Epithelial cell of esophagus (primary cell): ENCODE measurements around the gene SDF2L1.

ENCODE experiments used
- DNase-seq: peaks from one replicate; pipeline ENCODE4 v3.0.0; 2010; ENCODE audit warnings: low read depth
- H3K4me3 ChIP-seq: 2 replicates; pipeline ENCODE4 v1.5.1; 2011; ENCODE audit warnings: mild to moderate bottlenecking, low read length, control low read depth
- CTCF ChIP-seq: IDR thresholded peaks from 2 replicates; pipeline ENCODE4 v1.5.1; 2011; ENCODE audit warnings: low read depth, mild to moderate bottlenecking, low read length, control low read depth, inconsistent platforms; ENCODE audit not compliant: insufficient read depth; ENCODE audit errors: missing control alignments

The SDF2L1 gene

DNA sequence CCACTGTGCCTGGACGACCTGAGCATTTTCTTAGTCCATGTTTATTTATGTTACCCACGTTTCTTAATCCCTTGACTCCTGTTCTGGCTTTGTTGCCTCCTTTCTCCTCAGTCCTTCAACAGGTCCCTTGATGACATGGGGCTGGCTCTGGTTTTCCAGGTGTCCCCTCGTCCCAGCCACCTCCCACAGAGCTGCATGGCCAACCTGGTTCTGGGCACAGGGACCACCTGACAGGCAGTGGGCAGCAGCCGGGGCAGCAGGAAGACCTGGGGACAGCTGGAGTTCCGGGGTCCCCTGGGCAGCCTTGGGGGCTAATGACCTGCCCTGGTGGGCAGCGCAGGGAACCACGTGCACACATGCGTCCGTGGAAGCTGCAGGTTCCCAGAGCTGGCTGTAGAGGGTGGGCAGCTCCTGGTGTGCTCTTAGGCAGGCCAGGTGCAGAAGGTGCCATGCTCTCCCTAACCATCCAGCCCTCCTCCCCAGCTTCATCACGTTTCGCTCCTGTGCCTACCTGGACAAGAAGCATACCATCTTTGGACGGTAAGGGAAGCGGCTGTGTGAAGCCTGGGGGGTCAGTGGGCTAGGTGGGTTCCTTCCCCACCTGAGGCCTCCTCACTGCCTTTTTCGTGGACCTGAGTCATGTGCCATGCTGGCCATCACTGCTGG lies 51.4 kb downstream of the SDF2L1 start:
- no peak for TF ChIP-seq CTCF
- DNase-seq = no peak
- H3K4me3 ChIP-seq = no peak overlapping the region
